Mucosa of stomach (tissue), 1 donor: ENCODE data around the gene SLC7A1.

ENCODE experiments used
- H3K27me3 ChIP-seq: one replicate; pipeline ENCODE4 v1.7.0; 2013; ENCODE audit warnings: mild to moderate bottlenecking, low read length; ENCODE audit not compliant: control insufficient read depth, insufficient read depth
- H3K36me3 ChIP-seq: one replicate; pipeline ENCODE4 v1.7.0; 2013; ENCODE audit warnings: low read length; ENCODE audit not compliant: control insufficient read depth, insufficient read depth
- H3K4me1 ChIP-seq: one replicate; pipeline ENCODE4 v1.7.0; 2013; ENCODE audit warnings: mild to moderate bottlenecking, low read length; ENCODE audit not compliant: control insufficient read depth, insufficient read depth
- H3K4me3 ChIP-seq: one replicate; pipeline ENCODE4 v1.7.0; 2013; ENCODE audit warnings: low read length
- H3K9ac ChIP-seq: one replicate; pipeline ENCODE4 v1.7.0; 2013; ENCODE audit warnings: mild to moderate bottlenecking, low read length, moderate library complexity
- H3K9me3 ChIP-seq: one replicate; pipeline ENCODE4 v1.7.0; 2013; ENCODE audit warnings: mild to moderate bottlenecking, low read length, moderate library complexity; ENCODE audit not compliant: control insufficient read depth
- donor health status: Pancreatic carcinoma.

Gene SLC7A1

GRCh38 chr13:29502391-29503008 lies 93.0 kb downstream of the SLC7A1 start:
- no peak overlapping the region for H3K9ac ChIP-seq
- no peaks in the 10 kb centered on the region for H3K9me3 ChIP-seq
- no peaks in the 10 kb centered on the region for H3K4me1 ChIP-seq
- peaks cover 9% of the 10 kb centered on the region for H3K27me3 ChIP-seq
- H3K36me3 ChIP-seq = no peaks in the 10 kb centered on the region
- H3K4me3 ChIP-seq = no peak overlapping the region

- Histone ChIP-seq H3K36me3 (no peaks in the 10 kb centered on the region), H3K4me3 (no peak overlapping the region), H3K9me3 (no peaks in the 10 kb centered on the region), H3K4me1 (no peaks in the 10 kb centered on the region), H3K27me3 (peaks cover 9% of the 10 kb centered on the region), H3K9ac (no peak overlapping the region)
Observed at GRCh38 chr13:29501674-29502073, 93.8 kb downstream of the SLC7A1 start.

- peaks cover 5% of the 10 kb centered on the region for H3K27me3 ChIP-seq
- H3K9ac ChIP-seq = no peak overlapping the region
- H3K36me3 ChIP-seq = no peaks in the 10 kb centered on the region
- H3K4me3 ChIP-seq = no peak overlapping the region
- H3K4me1 ChIP-seq = no peaks in the 10 kb centered on the region
- no peaks in the 10 kb centered on the region for H3K9me3 ChIP-seq
Observed at GRCh38 chr13:29500386-29500785, 95.1 kb downstream of the SLC7A1 start.

GRCh38 chr13:29499506-29500165 lies 95.9 kb downstream of the SLC7A1 start:
- H3K36me3 ChIP-seq = no peaks in the 10 kb centered on the region
- no peaks in the 10 kb centered on the region for H3K9me3 ChIP-seq
- H3K4me1 ChIP-seq = no peaks in the 10 kb centered on the region
- H3K4me3 ChIP-seq = no peak overlapping the region
- H3K9ac ChIP-seq = no peak overlapping the region
- H3K27me3 ChIP-seq = peaks cover 5% of the 10 kb centered on the region

- Histone ChIP-seq H3K27me3 (peaks cover 5% of the 10 kb centered on the region), H3K4me3 (no peak overlapping the region), H3K36me3 (no peaks in the 10 kb centered on the region), H3K9me3 (no peaks in the 10 kb centered on the region), H3K4me1 (no peaks in the 10 kb centered on the region), H3K9ac (no peak overlapping the region)
Observed at GRCh38 chr13:29498426-29499040, 97.0 kb downstream of the SLC7A1 start.

GRCh38 chr13:29497137-29497654 lies 98.3 kb downstream of the SLC7A1 start:
- no peaks in the 10 kb centered on the region for H3K36me3 ChIP-seq

GRCh38 chr13:29496241-29496712 lies 99.2 kb downstream of the SLC7A1 start:
- no peak overlapping the region for H3K4me3 ChIP-seq
- H3K36me3 ChIP-seq = no peaks in the 10 kb centered on the region
- no peak overlapping the region for H3K9ac ChIP-seq
- H3K27me3 ChIP-seq = no peaks in the 10 kb centered on the region
- no peaks in the 10 kb centered on the region for H3K9me3 ChIP-seq
- H3K4me1 ChIP-seq = no peaks in the 10 kb centered on the region

More at GRCh38 chr13:29497137-29497654, 98.3 kb downstream of the SLC7A1 start:
- no peak overlapping the region for H3K4me3 ChIP-seq
- H3K27me3 ChIP-seq = no peaks in the 10 kb centered on the region
- no peaks in the 10 kb centered on the region for H3K4me1 ChIP-seq
- no peaks in the 10 kb centered on the region for H3K9me3 ChIP-seq
- H3K9ac ChIP-seq = no peak overlapping the region

- Histone ChIP-seq H3K9me3 (no peaks in the 10 kb centered on the region), H3K9ac (no peak overlapping the region), H3K4me1 (no peaks in the 10 kb centered on the region), H3K4me3 (no peak overlapping the region), H3K36me3 (no peaks in the 10 kb centered on the region), H3K27me3 (no peaks in the 10 kb centered on the region)
Observed at GRCh38 chr13:29494520-29494919, 101.0 kb downstream of the SLC7A1 start.

- Histone ChIP-seq H3K9ac (no peak overlapping the region), H3K36me3 (no peaks in the 10 kb centered on the region), H3K4me3 (no peak overlapping the region), H3K27me3 (no peaks in the 10 kb centered on the region), H3K4me1 (no peaks in the 10 kb centered on the region), H3K9me3 (no peaks in the 10 kb centered on the region)
Observed at GRCh38 chr13:29493796-29494195, 101.7 kb downstream of the SLC7A1 start.

- Histone ChIP-seq H3K9ac (no peak overlapping the region), H3K9me3 (no peaks in the 10 kb centered on the region), H3K36me3 (no peaks in the 10 kb centered on the region), H3K4me3 (no peak overlapping the region), H3K4me1 (no peaks in the 10 kb centered on the region), H3K27me3 (no peaks in the 10 kb centered on the region)
Observed at GRCh38 chr13:29491248-29491647, 104.2 kb downstream of the SLC7A1 start.

- Histone ChIP-seq H3K4me3 (no peak overlapping the region), H3K36me3 (no peaks in the 10 kb centered on the region), H3K9me3 (no peaks in the 10 kb centered on the region), H3K4me1 (no peaks in the 10 kb centered on the region), H3K27me3 (no peaks in the 10 kb centered on the region), H3K9ac (no peak overlapping the region)
Observed at GRCh38 chr13:29490561-29490885, 105.0 kb downstream of the SLC7A1 start.
